ENCODE measurements around the gene NPAP1.
"Not testable (repeated sequence)": the region's sequence is repeated elsewhere in the genome, so short reads cannot be mapped to it uniquely, and the experiment has no call there.

Gene NPAP1

GRCh38 chr15:24675332-24676144, at the start of gene NPAP1:
NPAP1 (plus strand) TSS chr15:24675775; CDS start chr15:24675868, 93 bp downstream.
- DNase-seq, result no peak

- DNase-seq, result no peak
These were observed 48.1 kb upstream of the NPAP1 start for GRCh38 chr15:24627443-24627842.

GRCh38 chr15:24633082-24633481, 42.5 kb upstream of the NPAP1 start:
- DNase-seq, result no peak

- not testable (repeated sequence) for DNase-seq
These were observed 36.2 kb upstream of the NPAP1 start for GRCh38 chr15:24639412-24639811.

DNA sequence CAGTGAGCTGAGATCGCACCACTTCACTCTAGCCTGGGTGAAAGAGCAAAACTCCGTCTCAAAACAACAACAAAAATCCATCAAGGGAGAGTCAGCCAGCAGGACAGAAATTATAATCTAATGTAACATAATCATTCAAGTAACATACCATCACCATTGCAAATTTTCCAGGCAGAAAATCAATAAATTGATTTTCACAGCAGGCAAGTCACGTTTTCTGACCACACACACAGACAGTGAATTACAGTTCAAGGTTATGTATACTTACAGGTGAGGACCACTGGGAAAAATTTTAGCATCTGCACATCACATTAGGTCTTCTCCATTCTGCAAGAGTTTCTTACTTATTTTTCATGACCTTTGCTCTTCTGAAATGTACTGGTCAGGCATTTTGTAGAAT, 29.9 kb upstream of the NPAP1 start:
- no peak for DNase-seq

- no peak for DNase-seq
These were observed 16.0 kb upstream of the NPAP1 start for GRCh38 chr15:24659622-24660021.

DNA sequence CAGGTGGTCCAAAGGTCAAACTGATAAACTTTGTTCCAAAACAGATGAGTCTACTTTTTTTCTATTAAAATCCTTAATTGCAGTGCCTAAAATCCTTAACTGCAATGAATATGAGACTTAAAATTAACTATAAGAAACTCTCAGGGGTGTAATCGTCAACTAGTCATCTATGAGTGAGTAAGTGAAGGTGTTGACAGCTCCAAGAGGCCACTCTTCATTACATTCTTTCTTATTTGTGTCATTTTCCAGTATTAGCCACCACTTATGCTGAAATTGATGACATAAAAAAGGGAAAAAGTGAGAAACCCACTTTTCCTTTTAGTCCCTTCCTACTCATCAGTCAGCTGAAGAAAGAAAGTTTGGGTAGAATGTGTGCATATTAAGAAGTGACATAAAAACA, 12.6 kb upstream of the NPAP1 start:
- DNase-seq, result no peak

- no peak for DNase-seq
These were observed 856 bp downstream of the NPAP1 start for GRCh38 chr15:24676431-24676830.

GRCh38 chr15:24678485-24678884, 2.9 kb downstream of the NPAP1 start:
- no peak for DNase-seq

DNA sequence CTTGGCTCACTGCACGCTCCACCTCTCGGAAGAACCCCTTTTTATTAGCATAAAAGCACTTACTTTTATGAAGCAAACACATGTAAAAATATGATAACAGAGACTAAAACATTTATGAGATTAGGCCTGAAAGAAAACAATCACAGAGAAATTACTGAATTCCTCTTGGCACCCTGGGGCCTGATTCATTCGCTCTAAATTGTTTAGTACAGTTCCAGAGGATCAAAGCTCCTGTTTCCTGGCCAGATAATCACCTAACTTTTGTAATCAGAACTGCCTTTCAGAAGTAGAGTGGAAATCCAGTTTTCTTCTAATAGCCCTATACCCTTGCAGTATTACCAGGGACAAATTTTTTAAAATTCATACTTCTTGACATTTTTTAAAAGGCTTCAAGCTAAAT, 6.4 kb downstream of the NPAP1 start:
- DNase-seq, result no peak

DNA sequence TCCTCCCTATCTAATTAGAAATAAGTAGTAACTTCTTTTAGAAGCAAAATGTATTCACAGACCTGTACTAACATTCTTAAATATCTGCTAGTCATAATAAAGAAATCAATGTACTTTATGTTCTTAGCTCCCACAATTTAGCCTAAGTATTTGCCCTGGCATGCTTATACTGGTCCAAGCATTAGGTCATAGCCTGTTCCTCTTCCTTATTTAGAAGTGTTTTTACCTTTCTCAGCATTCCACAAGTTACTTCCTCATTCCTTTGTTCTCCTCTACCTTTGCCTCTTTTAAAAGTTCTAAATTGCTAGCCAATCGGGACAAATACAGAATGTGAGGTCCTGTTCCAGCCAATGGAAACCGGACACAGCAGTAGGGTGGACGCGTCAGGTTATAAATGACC, 7.3 kb downstream of the NPAP1 start:
- not testable (repeated sequence) for DNase-seq

- no peak for DNase-seq
These were observed 8.2 kb downstream of the NPAP1 start for GRCh38 chr15:24683736-24684135.

DNA sequence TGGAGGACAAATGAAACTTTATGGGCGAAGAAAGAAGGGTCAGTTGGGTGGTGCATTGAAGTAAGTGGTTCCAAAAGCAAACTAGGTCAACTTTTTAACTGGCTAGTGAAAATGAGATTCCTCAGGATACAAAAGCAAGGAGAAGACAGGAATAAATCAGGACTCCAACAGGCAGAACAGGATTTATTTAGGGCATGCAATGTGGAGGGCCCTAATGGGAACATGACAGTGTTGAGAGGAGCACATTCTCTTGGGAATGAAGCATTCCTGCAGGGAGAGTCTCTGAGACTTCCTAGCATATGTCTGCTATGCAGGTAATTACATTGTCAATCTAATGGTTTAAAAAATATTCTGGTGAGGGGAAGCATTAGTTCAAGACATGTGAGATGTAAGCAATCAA, 8.7 kb downstream of the NPAP1 start:
- no peak for DNase-seq

DNA sequence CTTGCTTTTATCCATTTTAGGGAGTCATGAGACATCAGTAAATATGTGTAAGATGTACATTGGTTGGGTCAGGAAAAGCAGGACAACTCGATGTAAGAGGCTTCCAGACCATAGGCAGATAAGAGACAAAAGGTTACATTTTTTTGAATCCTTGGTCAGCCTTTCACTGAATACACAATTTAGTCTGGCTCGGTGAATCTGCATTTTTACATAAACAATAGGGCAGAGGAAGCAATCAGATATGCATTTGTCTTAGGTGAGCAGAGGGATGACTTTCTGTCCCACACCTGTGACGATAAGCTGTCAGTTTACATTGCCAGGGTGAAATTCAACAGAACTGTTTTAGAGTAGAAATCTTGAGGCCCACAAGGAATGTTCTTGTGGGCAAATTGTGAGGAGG, 20.6 kb downstream of the NPAP1 start:
- DNase-seq, result no peak

DNA sequence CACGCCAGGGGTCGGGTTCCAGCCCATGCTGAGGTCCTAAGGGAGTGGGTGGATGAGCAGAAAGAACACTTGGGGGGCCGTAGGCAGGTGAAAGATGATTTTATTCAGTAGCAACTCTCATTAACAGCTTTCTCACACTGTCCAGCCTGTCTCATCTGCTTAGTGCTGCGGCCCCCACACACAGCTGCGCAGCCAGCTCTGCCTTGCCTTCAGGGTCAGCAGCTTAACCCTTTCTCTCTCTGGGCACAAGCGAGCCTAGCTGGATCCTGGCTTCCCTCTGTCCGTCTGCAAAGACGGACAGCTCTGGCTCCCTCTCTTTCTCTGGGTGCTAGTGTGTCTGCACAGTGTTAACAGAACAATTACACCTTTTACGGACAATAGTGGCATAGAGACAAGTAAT, 21.3 kb downstream of the NPAP1 start:
- no peak for DNase-seq

DNA sequence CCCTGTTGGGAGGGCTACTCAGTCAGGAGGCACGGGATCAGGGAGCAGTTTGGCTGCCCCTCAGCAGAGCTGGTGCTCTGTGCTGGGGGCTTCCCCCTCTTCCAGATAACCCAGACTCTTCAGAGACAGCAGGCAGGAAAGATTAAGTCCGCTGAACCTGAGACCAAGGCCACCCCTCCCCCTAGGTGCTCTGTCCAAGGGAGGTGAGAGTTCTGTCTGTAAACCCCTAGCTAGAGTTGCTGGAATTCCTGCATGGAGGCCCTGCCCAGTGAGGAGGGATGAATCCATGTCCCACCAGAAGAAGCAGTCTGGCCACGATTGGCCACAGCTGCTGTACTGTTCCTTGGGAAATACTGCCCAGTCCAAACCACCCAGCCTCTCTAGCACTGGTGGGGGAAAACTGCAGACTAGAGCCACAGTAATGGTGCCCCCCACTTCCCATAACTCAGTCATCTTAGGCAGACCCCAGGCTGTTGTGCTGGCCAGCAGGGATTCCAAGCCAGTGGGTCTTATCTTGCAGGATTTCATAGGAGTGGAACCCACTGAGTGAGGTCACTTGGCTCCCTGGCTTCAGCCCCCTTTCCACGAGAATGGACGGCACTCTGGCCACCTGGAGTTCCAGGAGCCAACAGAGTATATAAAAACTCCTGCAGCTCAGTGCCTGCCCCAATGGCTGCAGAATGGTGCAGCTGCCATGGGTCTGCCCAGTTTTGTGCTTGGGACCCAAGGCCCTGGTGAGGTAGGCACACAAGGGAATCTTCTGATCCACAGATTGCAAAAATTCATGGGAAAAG, 42.9 kb downstream of the NPAP1 start:
- DNase-seq, result no peak

DNA sequence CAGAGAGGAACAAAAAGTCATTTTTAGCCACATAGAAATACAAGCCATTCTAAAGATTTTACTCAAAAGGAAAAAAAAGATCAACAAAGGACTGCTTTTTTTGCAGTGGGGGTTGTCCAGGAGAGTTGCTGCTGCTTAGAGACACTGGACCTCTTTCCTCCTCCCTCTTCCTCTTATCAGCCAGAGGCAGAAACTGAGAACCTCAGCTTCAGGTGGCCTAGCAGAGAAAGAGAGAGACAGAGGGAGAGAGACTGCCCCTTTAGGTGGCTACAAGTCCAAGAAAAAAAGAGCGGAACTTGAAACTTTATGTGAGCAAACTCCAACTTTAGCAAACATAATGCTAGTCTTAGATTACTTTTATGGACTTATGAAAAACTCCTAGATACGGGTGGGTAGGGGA, 54.2 kb downstream of the NPAP1 start:
- no peak for DNase-seq
